GM23338 (cell line): Measurements from ENCODE around the gene PRKD1. TPM values are rescaled to one million over a fixed set of nuclear protein-coding genes. Genes with fewer than 3 reads are reported as not detected.

Experiments
- ATAC-seq: fragments of 200-7000 bp; cut with Tn5 transposase; 3 replicates; pipeline ENCODE4 v1.9.1; 2020
- DNase-seq: peaks from one replicate; pipeline ENCODE4 v3.0.0-alpha.2; 2015; ENCODE audit warnings: low spot score
- H2AFZ ChIP-seq: fragments of 200-600 bp; sonication (generic); 2 replicates; pipeline ENCODE4 v1.8.0; 2016; ENCODE audit warnings: antibody characterized with exemption, mild to moderate bottlenecking, moderate library complexity
- H3F3A ChIP-seq: fragments of 200-600 bp; sonication (generic); replicated peaks from 2 replicates; pipeline ENCODE4 v1.8.0; 2017; ENCODE audit warnings: antibody characterized with exemption, mixed run types, low read depth
- H3K27ac ChIP-seq: fragments of 200-600 bp; sonication (generic); 2 replicates; pipeline ENCODE4 v1.6.1; 2016; ENCODE audit warnings: low read depth
- H3K27me3 ChIP-seq: fragments of 200-600 bp; sonication (generic); 2 replicates; pipeline ENCODE4 v1.8.0; 2016; ENCODE audit warnings: mild to moderate bottlenecking, mixed run types, moderate library complexity; ENCODE audit not compliant: insufficient read depth
- H3K36me3 ChIP-seq: fragments of 200-600 bp; sonication (generic); 2 replicates; pipeline ENCODE4 v1.8.0; 2016; ENCODE audit warnings: mild to moderate bottlenecking; ENCODE audit not compliant: insufficient read depth
- H3K4me1 ChIP-seq: fragments of 200-600 bp; sonication (generic); 2 replicates; pipeline ENCODE4 v1.8.0; 2016; ENCODE audit warnings: mild to moderate bottlenecking, moderate library complexity; ENCODE audit not compliant: insufficient read depth
- H3K4me2 ChIP-seq: fragments of 200-600 bp; sonication (generic); 2 replicates; pipeline ENCODE4 v1.7.1; 2017; ENCODE audit warnings: mixed run types
- H3K4me3 ChIP-seq: fragments of 200-600 bp; sonication (generic); 2 replicates; pipeline ENCODE4 v1.6.1; 2016; ENCODE audit warnings: mixed run types
- H3K79me2 ChIP-seq: fragments of 200-600 bp; sonication (generic); replicated peaks from 2 replicates; pipeline ENCODE4 v1.8.0; 2017; ENCODE audit warnings: mild to moderate bottlenecking; ENCODE audit not compliant: insufficient read depth
- H3K9me2 ChIP-seq: fragments of 200-600 bp; sonication (generic); 2 replicates; pipeline ENCODE4 v1.8.0; 2017; ENCODE audit not compliant: insufficient read depth
- H4K20me1 ChIP-seq: fragments of 200-600 bp; sonication (generic); replicated peaks from 2 replicates; pipeline ENCODE4 v1.8.0; 2017; ENCODE audit warnings: mild to moderate bottlenecking; ENCODE audit not compliant: insufficient read depth
- H3K27ac Mint-ChIP-seq: 2 replicates; pipeline ENCODE4 v1.8.0; 2020; ENCODE audit warnings: inconsistent platforms, mild to moderate bottlenecking, moderate library complexity, mixed read lengths
- H3K27me3 Mint-ChIP-seq: 3 replicates; pipeline ENCODE4 v1.8.0; 2022; ENCODE audit warnings: low read depth, mild to moderate bottlenecking, moderate library complexity, mixed read lengths, inconsistent platforms; ENCODE audit not compliant: insufficient read depth, poor library complexity
- H3K36me3 Mint-ChIP-seq: 3 replicates; pipeline ENCODE4 v1.8.0; 2021; ENCODE audit warnings: low read depth, mild to moderate bottlenecking, inconsistent platforms, moderate library complexity, mixed read lengths
- H3K4me1 Mint-ChIP-seq: 3 replicates; pipeline ENCODE4 v1.8.0; 2020; ENCODE audit warnings: mild to moderate bottlenecking, inconsistent platforms, mixed read lengths
- H3K4me3 Mint-ChIP-seq: 3 replicates; pipeline ENCODE4 v1.8.0; 2021; ENCODE audit warnings: moderate library complexity, mild to moderate bottlenecking, inconsistent platforms, mixed read lengths
- H3K9me3 Mint-ChIP-seq: 3 replicates; pipeline ENCODE4 v1.8.0; 2020; ENCODE audit warnings: moderate library complexity, mild to moderate bottlenecking, inconsistent platforms, mixed read lengths
- CREB1 ChIP-seq: fragments of 250-450 bp; sonication (Bioruptor Pico); IDR thresholded peaks from 2 replicates; pipeline ENCODE4 v1.5.0; 2020; ENCODE audit warnings: low read depth, mild to moderate bottlenecking, moderate library complexity
- ETS1 ChIP-seq: IDR thresholded peaks from 2 replicates; pipeline ENCODE4 v1.6.1; 2016; ENCODE audit warnings: antibody characterized with exemption
- EZH2phosphoT487 ChIP-seq: fragments of 200-600 bp; sonication (generic); IDR thresholded peaks from one replicate; pipeline ENCODE4 v1.8.1; 2018; ENCODE audit warnings: antibody characterized with exemption; ENCODE audit not compliant: unreplicated experiment
- JUNB ChIP-seq: IDR thresholded peaks from one replicate; pipeline ENCODE4 v1.6.1; 2016; ENCODE audit warnings: antibody characterized with exemption; ENCODE audit not compliant: unreplicated experiment
- NANOG ChIP-seq: IDR thresholded peaks from 2 replicates; pipeline ENCODE4 v1.6.1; 2016; ENCODE audit warnings: antibody characterized with exemption, borderline replicate concordance
- POLR2AphosphoS5 ChIP-seq: IDR thresholded peaks from 2 replicates; pipeline ENCODE4 v1.6.1; 2016; ENCODE audit warnings: antibody characterized with exemption, low read depth
- STAT1 ChIP-seq: IDR thresholded peaks from one replicate; pipeline ENCODE4 v1.6.1; 2016; ENCODE audit warnings: antibody characterized with exemption; ENCODE audit not compliant: unreplicated experiment
- ZNF331 ChIP-seq: fragments of 250-450 bp; sonication (Bioruptor Pico); IDR thresholded peaks from 2 replicates; pipeline ENCODE4 v1.5.0; 2020; ENCODE audit warnings: low read depth, mild to moderate bottlenecking, moderate library complexity
- polyA plus RNA-seq: library from polyadenylated mRNA; unstranded; fragments of >200 nt; fragmentation: Nextera tagmentation; extraction: Ambion mirVana; gene quantifications from 2 replicates; pipeline ENCODE4 v1.2.1, GENCODE V29; 2016
- total RNA-seq: library from RNA; depleted of rRNA; stranded (reverse); fragments of >200 nt; shearing (Covaris generic); gene quantifications from 2 replicates; pipeline ENCODE4 v1.2.3, GENCODE V29; 2014
- TF ChIP-seq, protein P1 (sequence below): IDR thresholded peaks from one replicate; pipeline ENCODE4 v1.6.1; 2018; ENCODE audit warnings: antibody characterized with exemption; ENCODE audit not compliant: unreplicated experiment
- TF ChIP-seq, protein P2 (sequence below), 2 experiments: fragments of 200-600 bp in 1 of 2; sonication (generic) in 1 of 2; conservative IDR thresholded peaks; 2 replicates each; pipeline versions ENCODE4 v1.5.1 to v1.6.1; 2016 to 2017; ENCODE audit warnings: antibody characterized with exemption in 2 of 2, low read depth in 2 of 2, mild to moderate bottlenecking in 2 of 2, moderate library complexity in 1 of 2

Gene PRKD1
- total and polyA plus RNA-seq, 2 experiments from 2014 or later = 3.1 to 9.7 TPM

DNA sequence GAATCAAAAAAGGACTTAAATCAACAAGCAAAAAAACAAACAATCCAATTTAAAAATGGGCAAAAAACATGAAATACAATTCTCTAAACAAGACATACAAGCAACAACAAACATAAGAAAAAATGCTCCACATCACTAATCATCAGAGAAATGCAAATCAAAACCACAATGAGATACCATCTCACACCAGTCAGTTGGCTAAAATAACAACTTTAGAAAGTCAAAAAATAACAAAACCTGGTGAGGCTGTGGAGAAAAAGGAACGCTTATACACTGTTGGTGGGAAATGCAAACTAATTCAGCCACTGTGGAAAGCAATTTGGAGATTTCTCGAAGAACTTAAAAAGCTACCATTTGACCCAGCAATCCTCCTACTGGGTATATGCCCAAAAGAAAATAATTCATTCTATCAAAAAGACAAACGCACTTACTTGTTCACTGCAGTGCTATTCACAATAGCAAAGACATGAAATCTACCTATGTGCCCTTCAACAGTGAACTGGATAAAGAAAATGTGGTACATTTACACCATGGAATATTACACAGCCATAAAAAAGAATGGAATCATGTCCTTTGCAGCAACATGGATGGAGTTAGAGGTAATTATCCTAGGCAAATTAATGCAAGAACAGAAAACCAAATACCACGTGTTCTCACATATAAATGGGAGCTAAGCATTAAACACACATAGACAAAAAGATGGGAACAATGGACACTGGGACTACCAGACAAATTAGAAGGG lies 26.9 kb downstream of the PRKD1 start:
- Histone ChIP-seq H3K4me1 (no peaks in the 10 kb centered on the region), H3K27me3 (no peaks in the 10 kb centered on the region), H3F3A (no peaks in the 10 kb centered on the region), H2AFZ (no peak overlapping the region), H3K9me2 (no peaks in the 10 kb centered on the region), H3K4me2 (no peak overlapping the region), H3K79me2 (no peaks in the 10 kb centered on the region), H4K20me1 (no peaks in the 10 kb centered on the region), H3K4me3 (no peak overlapping the region), H3K36me3 (no peaks in the 10 kb centered on the region), H3K27ac (no peak overlapping the region)
- H3K4me3 Mint-ChIP-seq = no peak overlapping the region
- H3K36me3 Mint-ChIP-seq = no peaks in the 10 kb centered on the region
- no peak overlapping the region for H3K27ac Mint-ChIP-seq
- H3K27me3 Mint-ChIP-seq = no peaks in the 10 kb centered on the region
- no peaks in the 10 kb centered on the region; the same call in 2 of the 3 replicates for H3K4me1 Mint-ChIP-seq
- DNase-seq = no peak
- no peak for ATAC-seq
- TF ChIP-seq EZH2phosphoT487 (no peak), STAT1 (no peak), CREB1 (CRISPR knock-in tag) (no peak), NANOG (no peak)
- no peaks in the 10 kb centered on the region for H3K9me3 Mint-ChIP-seq

DNA sequence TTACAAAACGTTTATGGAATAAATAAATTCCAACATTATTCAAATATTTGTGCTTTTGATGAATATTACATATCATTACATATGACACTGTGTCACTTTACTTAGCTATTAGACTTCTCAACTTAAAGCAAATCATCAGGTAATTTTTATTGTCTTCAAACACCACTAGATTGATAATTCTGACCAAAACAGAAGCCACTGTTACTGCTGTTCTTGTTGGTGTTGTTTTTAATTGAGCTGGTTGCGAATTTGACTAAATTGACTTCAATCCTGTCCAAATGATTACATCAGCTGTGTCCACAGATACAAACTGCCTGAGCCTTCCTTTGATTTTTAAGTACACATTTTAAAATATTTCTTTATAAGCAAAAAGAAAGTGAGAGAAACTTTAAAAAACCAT lies 29.2 kb downstream of the PRKD1 start:
- Histone ChIP-seq H3K4me2 (no peak overlapping the region), H3F3A (no peaks in the 10 kb centered on the region), H3K9me2 (no peaks in the 10 kb centered on the region), H3K27me3 (no peaks in the 10 kb centered on the region), H3K4me1 (no peaks in the 10 kb centered on the region), H3K79me2 (no peaks in the 10 kb centered on the region), H4K20me1 (no peaks in the 10 kb centered on the region), H3K36me3 (no peaks in the 10 kb centered on the region), H2AFZ (no peak overlapping the region), H3K27ac (no peak overlapping the region), H3K4me3 (no peak overlapping the region)
- Mint-ChIP-seq H3K27ac (no peak overlapping the region), H3K27me3 (no peaks in the 10 kb centered on the region), H3K4me1 (peaks cover 4% of the 10 kb centered on the region), H3K9me3 (no peaks in the 10 kb centered on the region), H3K4me3 (no peak overlapping the region), H3K36me3 (no peaks in the 10 kb centered on the region)
- TF ChIP-seq CREB1 (CRISPR knock-in tag) (no peak), ZNF331 (CRISPR knock-in tag) (no peak)
- TF ChIP-seq, protein P1, sequence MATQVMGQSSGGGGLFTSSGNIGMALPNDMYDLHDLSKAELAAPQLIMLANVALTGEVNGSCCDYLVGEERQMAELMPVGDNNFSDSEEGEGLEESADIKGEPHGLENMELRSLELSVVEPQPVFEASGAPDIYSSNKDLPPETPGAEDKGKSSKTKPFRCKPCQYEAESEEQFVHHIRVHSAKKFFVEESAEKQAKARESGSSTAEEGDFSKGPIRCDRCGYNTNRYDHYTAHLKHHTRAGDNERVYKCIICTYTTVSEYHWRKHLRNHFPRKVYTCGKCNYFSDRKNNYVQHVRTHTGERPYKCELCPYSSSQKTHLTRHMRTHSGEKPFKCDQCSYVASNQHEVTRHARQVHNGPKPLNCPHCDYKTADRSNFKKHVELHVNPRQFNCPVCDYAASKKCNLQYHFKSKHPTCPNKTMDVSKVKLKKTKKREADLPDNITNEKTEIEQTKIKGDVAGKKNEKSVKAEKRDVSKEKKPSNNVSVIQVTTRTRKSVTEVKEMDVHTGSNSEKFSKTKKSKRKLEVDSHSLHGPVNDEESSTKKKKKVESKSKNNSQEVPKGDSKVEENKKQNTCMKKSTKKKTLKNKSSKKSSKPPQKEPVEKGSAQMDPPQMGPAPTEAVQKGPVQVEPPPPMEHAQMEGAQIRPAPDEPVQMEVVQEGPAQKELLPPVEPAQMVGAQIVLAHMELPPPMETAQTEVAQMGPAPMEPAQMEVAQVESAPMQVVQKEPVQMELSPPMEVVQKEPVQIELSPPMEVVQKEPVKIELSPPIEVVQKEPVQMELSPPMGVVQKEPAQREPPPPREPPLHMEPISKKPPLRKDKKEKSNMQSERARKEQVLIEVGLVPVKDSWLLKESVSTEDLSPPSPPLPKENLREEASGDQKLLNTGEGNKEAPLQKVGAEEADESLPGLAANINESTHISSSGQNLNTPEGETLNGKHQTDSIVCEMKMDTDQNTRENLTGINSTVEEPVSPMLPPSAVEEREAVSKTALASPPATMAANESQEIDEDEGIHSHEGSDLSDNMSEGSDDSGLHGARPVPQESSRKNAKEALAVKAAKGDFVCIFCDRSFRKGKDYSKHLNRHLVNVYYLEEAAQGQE = no peak
- DNase-seq (no peak), ATAC-seq (no peak)

GRCh38 chr14:29897181-29897580 lies 30.5 kb downstream of the PRKD1 start:
- H3K9me3 Mint-ChIP-seq = no peaks in the 10 kb centered on the region
- DNase-seq = no peak
- no peak overlapping the region for H3K4me2 ChIP-seq
- TF ChIP-seq ZNF331 (CRISPR knock-in tag) (no peak), POLR2AphosphoS5 (no peak), EZH2phosphoT487 (no peak), ETS1 (no peak), NANOG (no peak), JUNB (no peak)
- TF ChIP-seq, protein P2, sequence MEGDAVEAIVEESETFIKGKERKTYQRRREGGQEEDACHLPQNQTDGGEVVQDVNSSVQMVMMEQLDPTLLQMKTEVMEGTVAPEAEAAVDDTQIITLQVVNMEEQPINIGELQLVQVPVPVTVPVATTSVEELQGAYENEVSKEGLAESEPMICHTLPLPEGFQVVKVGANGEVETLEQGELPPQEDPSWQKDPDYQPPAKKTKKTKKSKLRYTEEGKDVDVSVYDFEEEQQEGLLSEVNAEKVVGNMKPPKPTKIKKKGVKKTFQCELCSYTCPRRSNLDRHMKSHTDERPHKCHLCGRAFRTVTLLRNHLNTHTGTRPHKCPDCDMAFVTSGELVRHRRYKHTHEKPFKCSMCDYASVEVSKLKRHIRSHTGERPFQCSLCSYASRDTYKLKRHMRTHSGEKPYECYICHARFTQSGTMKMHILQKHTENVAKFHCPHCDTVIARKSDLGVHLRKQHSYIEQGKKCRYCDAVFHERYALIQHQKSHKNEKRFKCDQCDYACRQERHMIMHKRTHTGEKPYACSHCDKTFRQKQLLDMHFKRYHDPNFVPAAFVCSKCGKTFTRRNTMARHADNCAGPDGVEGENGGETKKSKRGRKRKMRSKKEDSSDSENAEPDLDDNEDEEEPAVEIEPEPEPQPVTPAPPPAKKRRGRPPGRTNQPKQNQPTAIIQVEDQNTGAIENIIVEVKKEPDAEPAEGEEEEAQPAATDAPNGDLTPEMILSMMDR (conservative IDR thresholded peaks at IDR 0.05; ENCODE audit: low read depth in 2 of 2) = no peak

More at GRCh38 chr14:29897181-29897580, 30.5 kb downstream of the PRKD1 start:
- no peak for ATAC-seq
- H3K9me2 ChIP-seq = no peaks in the 10 kb centered on the region
- no peaks in the 10 kb centered on the region for H3K4me1 ChIP-seq
- no peak overlapping the region for H3K27ac ChIP-seq
- no peaks in the 10 kb centered on the region for H3F3A ChIP-seq
- no peak overlapping the region for H3K27ac Mint-ChIP-seq
- no peaks in the 10 kb centered on the region for H3K36me3 ChIP-seq
- H3K4me3 ChIP-seq = no peak overlapping the region
- H3K27me3 Mint-ChIP-seq = no peaks in the 10 kb centered on the region
- no peaks in the 10 kb centered on the region for H4K20me1 ChIP-seq
- H3K79me2 ChIP-seq = no peaks in the 10 kb centered on the region
- H3K4me3 Mint-ChIP-seq = no peak overlapping the region
- no peak overlapping the region for H2AFZ ChIP-seq
- no peaks in the 10 kb centered on the region for H3K27me3 ChIP-seq
- peaks cover 4% of the 10 kb centered on the region for H3K4me1 Mint-ChIP-seq
- no peaks in the 10 kb centered on the region for H3K36me3 Mint-ChIP-seq
